ENCODE measurements around the gene MPHOSPH9.

- no peak for TF ChIP-seq CEBPB (IDR thresholded peaks at IDR 0.05)
- no peak for TF ChIP-seq MAX (IDR thresholded peaks at IDR 0.05)
- no peak for TF ChIP-seq RAD21 (IDR thresholded peaks at IDR 0.05; ENCODE audit: low read depth)
- TF ChIP-seq TAF1 (IDR thresholded peaks at IDR 0.05; ENCODE audit: low read depth), result no peak
- no peak for TF ChIP-seq YY1 (IDR thresholded peaks at IDR 0.05; ENCODE audit: low read depth)
- no peak for TF ChIP-seq REST (IDR thresholded peaks at IDR 0.05; ENCODE audit: low read depth)
- TF ChIP-seq EP300 (IDR thresholded peaks at IDR 0.05; ENCODE audit: borderline replicate concordance), result no peak
- no peak for TF ChIP-seq ZBTB7A (IDR thresholded peaks at IDR 0.05; ENCODE audit: low read depth)
These were observed 36.5 kb upstream of the MPHOSPH9 start for GRCh38 chr12:123269395-123269892.
